GM12874 (cell line): ENCODE results near the gene CCL11.

ENCODE experiments used
- TF ChIP-seq, protein P1 (sequence below): IDR thresholded peaks from 2 replicates; pipeline ENCODE4 v1.5.1; 2011; ENCODE audit warnings: low read depth, mild to moderate bottlenecking, control low read depth, low read length, moderate library complexity; ENCODE audit not compliant: insufficient read depth

The CCL11 gene

DNA sequence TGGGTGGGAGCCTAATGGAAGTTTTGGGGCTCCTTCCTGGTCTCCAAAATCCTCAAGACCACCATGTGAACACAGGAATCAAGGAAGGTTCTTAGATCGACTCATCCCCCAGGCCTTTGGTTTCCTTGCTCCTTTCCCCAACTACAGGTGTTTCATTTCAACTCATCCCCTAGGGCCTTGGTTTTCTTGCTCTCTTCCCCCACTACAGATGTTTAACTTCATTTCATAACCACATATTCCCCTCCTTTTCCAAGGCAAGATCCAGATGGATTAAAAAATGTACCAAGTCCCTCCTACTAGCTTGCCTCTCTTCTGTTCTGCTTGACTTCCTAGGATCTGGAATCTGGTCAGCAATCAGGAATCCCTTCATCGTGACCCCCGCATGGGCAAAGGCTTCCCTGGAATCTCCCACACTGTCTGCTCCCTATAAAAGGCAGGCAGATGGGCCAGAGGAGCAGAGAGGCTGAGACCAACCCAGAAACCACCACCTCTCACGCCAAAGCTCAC, at the start of gene CCL11:
Gene CCL11, plus strand, starts transcription at position 457 of the 507 bp plus-strand sequence. CDS start 67 bp downstream, outside the sequence.
- TF ChIP-seq, protein P1, sequence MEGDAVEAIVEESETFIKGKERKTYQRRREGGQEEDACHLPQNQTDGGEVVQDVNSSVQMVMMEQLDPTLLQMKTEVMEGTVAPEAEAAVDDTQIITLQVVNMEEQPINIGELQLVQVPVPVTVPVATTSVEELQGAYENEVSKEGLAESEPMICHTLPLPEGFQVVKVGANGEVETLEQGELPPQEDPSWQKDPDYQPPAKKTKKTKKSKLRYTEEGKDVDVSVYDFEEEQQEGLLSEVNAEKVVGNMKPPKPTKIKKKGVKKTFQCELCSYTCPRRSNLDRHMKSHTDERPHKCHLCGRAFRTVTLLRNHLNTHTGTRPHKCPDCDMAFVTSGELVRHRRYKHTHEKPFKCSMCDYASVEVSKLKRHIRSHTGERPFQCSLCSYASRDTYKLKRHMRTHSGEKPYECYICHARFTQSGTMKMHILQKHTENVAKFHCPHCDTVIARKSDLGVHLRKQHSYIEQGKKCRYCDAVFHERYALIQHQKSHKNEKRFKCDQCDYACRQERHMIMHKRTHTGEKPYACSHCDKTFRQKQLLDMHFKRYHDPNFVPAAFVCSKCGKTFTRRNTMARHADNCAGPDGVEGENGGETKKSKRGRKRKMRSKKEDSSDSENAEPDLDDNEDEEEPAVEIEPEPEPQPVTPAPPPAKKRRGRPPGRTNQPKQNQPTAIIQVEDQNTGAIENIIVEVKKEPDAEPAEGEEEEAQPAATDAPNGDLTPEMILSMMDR, result no peak

DNA sequence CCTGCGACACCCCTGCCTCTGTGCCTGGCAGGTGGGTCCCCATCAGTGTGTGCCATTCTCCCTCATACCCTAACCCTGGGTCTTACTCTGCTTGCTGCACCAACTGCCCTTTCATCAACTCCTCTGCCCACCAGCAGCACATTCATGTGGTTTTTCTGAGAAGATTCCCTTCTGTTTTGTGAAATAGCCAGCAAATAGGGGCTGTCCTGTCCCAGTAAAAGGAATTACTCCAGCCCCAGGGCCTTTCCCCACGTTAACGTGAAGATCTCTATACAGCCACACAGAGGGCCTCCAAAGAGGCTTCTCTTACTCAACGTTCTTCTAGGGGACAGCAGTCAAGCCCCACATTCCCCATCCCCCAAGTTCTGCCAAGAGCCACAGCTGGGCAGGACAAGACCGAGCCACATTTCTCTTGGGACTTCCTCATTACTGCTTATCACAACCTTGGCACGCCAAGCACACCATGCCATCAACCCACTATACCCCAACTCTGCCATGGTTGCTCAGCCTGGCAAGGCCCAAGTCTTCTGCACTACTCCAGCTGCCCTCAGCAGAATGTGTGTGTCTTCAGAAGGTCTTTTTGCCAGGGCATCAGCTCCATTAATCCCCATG, 49.2 kb upstream of the CCL11 start:
- TF ChIP-seq, protein P1, result no peak

DNA sequence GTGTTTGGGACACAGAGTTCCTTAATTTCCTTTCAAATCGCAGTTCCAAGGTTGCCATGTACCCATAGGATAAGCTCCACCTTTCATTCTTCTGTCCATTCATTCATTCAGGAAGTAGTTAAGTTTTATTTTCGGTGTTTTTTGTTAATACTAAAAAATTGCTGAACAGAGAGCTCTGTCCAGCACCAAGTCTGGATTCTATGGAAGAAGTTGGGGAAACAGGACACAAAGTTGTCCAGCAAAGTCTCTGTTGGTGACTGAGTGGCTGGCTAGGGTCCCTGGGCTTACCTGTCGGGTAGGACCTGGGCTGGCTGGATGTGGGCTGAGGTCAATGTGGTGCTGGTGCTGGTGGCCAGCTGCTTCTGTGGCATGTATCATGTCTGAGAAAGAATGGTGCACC, 48.1 kb upstream of the CCL11 start:
- TF ChIP-seq, protein P1, result no peak

DNA sequence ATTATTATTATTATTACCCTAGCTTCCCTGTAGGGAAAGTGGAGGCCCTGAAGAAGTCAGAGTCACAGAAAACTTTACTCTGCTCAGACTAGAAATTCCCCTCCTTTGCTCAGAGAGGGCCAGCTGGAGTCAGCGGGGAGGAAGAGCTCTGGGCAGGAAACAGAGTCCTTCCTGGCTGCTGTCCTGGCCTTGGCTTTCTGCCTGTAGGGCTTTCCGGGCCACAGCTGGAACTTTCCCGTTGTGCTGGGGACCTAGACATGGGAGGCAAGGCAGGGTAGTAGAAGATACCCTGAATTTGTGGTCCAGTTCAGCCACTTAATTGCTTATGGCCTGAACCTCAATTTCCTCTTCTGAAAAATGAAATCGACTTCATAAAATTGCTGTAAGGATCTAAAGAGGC, 44.5 kb upstream of the CCL11 start:
- TF ChIP-seq, protein P1, result no peak

DNA sequence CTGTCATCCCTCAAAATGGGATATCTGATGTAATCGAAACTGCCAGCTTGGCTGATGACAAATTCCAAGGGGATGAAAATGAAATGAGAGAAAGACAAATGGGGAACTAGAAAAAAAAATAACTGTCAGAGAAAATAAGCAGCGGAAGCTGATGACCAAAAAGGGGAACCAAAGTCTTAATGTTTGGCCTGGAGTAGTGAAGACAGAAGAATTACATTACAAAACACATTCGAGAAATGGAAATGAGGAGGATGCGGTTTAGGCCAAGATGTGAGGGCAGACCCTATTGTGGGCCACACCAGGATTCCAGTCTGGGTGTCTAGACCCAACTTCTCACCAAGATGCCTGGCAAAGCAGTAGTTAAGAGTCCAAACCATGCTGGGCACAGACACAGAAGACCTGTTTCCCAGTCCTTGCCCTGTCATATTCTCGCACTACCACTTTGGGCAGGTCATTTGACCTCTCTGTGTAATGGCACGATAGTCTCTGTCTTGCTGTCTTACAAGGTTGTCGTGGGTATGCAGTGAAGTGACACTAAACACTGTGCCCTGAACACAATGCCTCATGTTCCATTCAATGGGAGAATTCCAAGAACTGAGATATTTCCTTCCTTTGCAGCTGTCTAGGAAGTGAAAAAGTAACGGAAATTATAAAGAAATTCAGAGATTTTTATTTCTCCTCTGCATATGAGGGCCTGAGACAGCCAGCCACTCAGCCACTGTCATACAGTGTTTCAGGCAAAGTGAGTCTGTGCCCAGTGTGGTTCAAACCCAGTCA, 42.8 kb upstream of the CCL11 start:
- TF ChIP-seq, protein P1, result no peak

DNA sequence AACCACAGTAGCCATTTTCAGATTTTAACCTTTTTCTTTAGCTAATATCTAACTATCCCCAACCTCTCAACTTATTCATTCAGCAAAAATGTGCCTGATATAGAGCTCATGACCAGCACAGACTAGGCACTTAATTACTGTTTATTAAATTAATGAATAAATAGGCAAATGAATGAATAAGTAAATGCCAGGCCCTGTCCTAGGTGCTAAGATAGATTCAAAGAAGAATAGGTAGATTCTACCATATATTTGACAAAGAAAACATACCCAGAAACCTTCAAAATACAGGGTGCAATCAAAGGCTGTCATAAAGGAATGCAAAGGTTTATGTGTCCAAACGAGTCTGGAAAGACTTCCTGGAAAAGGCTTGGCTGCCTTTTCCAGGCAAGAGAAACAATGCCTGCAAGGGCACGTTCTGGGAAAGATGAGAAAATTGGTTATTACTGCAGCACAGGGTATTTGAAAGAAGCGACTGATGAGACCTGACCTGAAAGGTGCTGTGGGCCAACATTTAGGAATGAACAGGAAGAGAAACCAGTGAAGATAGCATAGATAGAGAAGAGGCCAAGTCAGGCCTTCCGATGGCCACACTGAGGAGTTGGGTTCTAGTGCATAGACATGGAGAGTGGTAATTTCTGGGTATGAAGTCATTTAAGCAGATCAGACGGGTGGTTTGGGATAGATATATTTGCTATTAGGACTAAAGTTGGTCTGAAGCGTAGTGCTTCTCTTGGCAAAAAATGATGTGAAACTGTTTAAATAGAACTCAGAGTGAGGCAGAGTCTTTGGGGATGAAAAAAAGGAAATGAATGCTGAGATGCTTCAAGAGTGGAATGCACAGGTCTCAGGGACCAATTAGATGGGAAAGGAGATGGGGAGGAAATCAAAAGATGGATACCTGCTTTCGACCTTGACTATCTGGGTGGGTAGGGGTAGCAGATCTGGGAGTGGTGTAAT, 41.9 kb upstream of the CCL11 start:
- TF ChIP-seq, protein P1, result no peak
